Prostate gland (tissue), 2 donors: ENCODE measurements around the gene KCNAB1. TPM values are rescaled to one million over a fixed set of nuclear protein-coding genes. Genes with fewer than 3 reads are reported as not detected.
A peak's percentile ranks its signal among the peaks of the same experiment; 100 is the strongest.

Experiments
- DNase-seq: peaks from one replicate; pipeline ENCODE4 v3.0.0-alpha.2; 2019; ENCODE audit warnings: low spot score
- H3K27ac ChIP-seq, 2 donors: fragments of 200-600 bp; sonication (generic); 2 replicates each; pipeline ENCODE4 v1.5.1; 2017 to 2019
- H3K27me3 ChIP-seq: fragments of 200-600 bp; sonication (generic); replicated peaks from 2 replicates; pipeline ENCODE4 v1.5.1; 2019; ENCODE audit not compliant: insufficient read depth
- H3K36me3 ChIP-seq, 2 donors: fragments of 200-600 bp; sonication (generic); 1 replicate in 1 of 2; 2 replicates in 1 of 2; pipeline versions ENCODE4 v1.5.1 to v1.8.1; 2017 to 2019
- H3K4me1 ChIP-seq: fragments of 200-600 bp; sonication (generic); replicated peaks from 2 replicates; pipeline ENCODE4 v1.5.1; 2019
- H3K4me3 ChIP-seq, 2 donors: fragments of 200-600 bp; sonication (generic); 2 replicates each; pipeline ENCODE4 v1.5.1; 2017 to 2019
- H3K9me3 ChIP-seq: fragments of 200-600 bp; sonication (generic); 2 replicates; pipeline ENCODE4 v1.5.1; 2017
- CTCF ChIP-seq, 4 experiments: fragments of 200-600 bp in 2 of 4; fragments of 450-650 bp in 2 of 4; sonication (generic) in 2 of 4; IDR thresholded peaks; 1 replicate in 3 of 4; 2 replicates in 1 of 4; pipeline ENCODE4 v1.5.1; 2016 to 2019; ENCODE audit warnings: antibody characterized with exemption in 4 of 4, mild to moderate bottlenecking in 2 of 4, moderate library complexity in 2 of 4
- POLR2A ChIP-seq: fragments of 450-650 bp; IDR thresholded peaks from one replicate; pipeline ENCODE4 v1.6.1; 2016; ENCODE audit warnings: antibody characterized with exemption, mild to moderate bottlenecking
- POLR2AphosphoS5 ChIP-seq: sonication (generic); formaldehyde crosslinking; IDR thresholded peaks from one replicate; pipeline ENCODE4 v1.6.1; 2017; ENCODE audit warnings: antibody characterized with exemption
- WGBS: methylation state at CpG from one replicate; pipeline ENCODE4 v1.1.5; 2018; 5-methylcytosine and 5-hydroxymethylcytosine counted together
- intact Hi-C: fragments of 100-400 bp; cut with DNase I; formaldehyde crosslinking; loops from one replicate; pipeline ENCODE4 v1.14.2; 2022
- total RNA-seq, 2 donors: library from RNA; depleted of rRNA; stranded (reverse); fragments of >200 nt; gene quantifications; one replicate each; pipeline ENCODE4 v1.1.0, GENCODE V29; 2016

KCNAB1 gene
- total RNA-seq, 2 donors from 2014 or later = 5.2 to 9.5 TPM

GRCh38 chr3:156513619-156514018, 393.2 kb downstream of the KCNAB1 start:
- H3K27ac ChIP-seq = no peak overlapping the region
- 34% methylated on average over 5 of the region's 5 CpGs for WGBS
- H3K36me3 ChIP-seq = no peaks in the 10 kb centered on the region
- intact Hi-C loops = loop anchor here (5.0 kb wide), 1 partner anchor 471 kb away; no protein-coding TSS in a partner anchor
- no peaks in the 10 kb centered on the region for H3K9me3 ChIP-seq
- H3K27me3 ChIP-seq = no peaks in the 10 kb centered on the region
- no peak overlapping the region for H3K4me3 ChIP-seq
- TF ChIP-seq POLR2AphosphoS5 = peak; percentile 48
- TF ChIP-seq CTCF (IDR thresholded peaks at IDR 0.05) = no peak
- TF ChIP-seq POLR2A = no peak
- peak; percentile 24 for DNase-seq
- H3K4me1 ChIP-seq = no peaks in the 10 kb centered on the region

DNA sequence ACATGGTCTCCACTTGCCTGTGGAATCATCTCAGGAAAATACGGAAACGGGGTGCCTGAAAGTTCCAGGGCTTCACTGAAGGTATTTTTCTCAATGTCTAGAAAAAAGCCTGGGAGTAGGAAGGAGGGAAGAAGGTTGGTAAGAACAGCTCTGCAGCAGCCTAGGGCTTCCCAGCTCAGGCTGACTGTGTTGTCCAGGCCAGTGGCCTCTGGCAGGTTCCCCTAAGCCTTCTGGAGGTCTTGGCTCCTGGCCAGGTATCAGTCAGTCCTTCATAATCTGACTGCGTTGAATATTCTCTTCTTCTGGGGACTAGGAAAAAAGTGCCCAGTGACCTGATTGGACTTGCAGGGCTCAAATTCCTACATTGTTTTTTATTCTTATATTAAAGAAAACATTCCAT, 395.9 kb downstream of the KCNAB1 start:
- WGBS = 74% methylated on average over 3 of the region's 3 CpGs
- intact Hi-C loops = no loop called here
- Histone ChIP-seq H3K9me3 (no peaks in the 10 kb centered on the region), H3K36me3 (no peaks in the 10 kb centered on the region), H3K27me3 (no peaks in the 10 kb centered on the region), H3K27ac (no peak overlapping the region), H3K4me3 (no peak overlapping the region), H3K4me1 (no peaks in the 10 kb centered on the region)
- TF ChIP-seq POLR2A (no peak), CTCF (IDR thresholded peaks at IDR 0.05) (no peak), POLR2AphosphoS5 (no peak)
- no peak for DNase-seq

DNA sequence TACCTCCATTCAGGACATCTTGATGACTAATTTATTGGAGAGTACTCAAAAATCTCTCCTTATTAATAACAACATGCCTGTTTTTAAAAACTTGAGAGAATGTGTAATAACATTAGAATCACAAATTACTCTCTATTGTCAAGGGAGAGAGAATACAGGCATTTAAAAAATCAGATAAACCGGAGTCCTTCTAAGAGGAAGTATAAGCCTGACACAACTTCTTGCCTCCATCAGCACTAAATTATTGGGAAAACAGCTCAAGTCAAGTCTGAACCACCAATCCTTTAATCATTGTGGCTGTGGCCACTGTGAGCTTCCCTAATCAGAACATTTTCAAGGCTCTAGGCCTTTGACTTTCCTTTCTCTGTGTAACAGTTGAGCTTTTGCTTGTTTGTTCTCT, 396.6 kb downstream of the KCNAB1 start:
- no peak for DNase-seq
- intact Hi-C loops = no loop called here
- Histone ChIP-seq H3K27ac (no peak overlapping the region), H3K4me1 (no peaks in the 10 kb centered on the region), H3K9me3 (no peaks in the 10 kb centered on the region), H3K4me3 (no peak overlapping the region), H3K36me3 (no peaks in the 10 kb centered on the region), H3K27me3 (no peaks in the 10 kb centered on the region)
- 59% methylated on average over 1 of the region's 1 CpG for WGBS
- TF ChIP-seq POLR2A = no peak
- no peak for TF ChIP-seq CTCF (IDR thresholded peaks at IDR 0.05)
- no peak for TF ChIP-seq POLR2AphosphoS5

- Histone ChIP-seq H3K27me3 (no peaks in the 10 kb centered on the region), H3K4me3 (no peak overlapping the region), H3K4me1 (no peaks in the 10 kb centered on the region), H3K9me3 (no peaks in the 10 kb centered on the region), H3K36me3 (no peaks in the 10 kb centered on the region), H3K27ac (no peak overlapping the region)
- TF ChIP-seq POLR2AphosphoS5 (no peak), CTCF (IDR thresholded peaks at IDR 0.05) (no peak), POLR2A (no peak)
- DNase-seq = no peak
- intact Hi-C loops = no loop called here
Observed at GRCh38 chr3:156518726-156519125, 398.3 kb downstream of the KCNAB1 start.

DNA sequence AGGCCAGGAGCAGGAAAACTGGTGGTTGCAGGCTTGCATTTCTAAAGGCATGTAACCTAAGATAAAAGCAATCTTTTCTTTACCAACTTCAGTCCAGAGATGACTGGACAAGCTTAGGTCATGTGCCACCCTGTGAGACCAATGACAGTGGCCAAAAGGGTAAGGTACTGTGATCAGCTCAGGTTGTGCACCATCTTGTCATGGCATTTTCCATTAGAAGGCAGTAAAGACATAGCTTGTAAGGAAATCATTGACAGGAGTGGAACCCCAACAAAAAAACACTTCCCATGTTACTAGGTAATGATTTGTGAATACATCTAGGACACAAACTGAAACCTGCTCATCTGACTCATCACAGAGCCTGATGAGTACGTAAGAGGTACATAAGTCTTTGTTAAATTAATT, 399.4 kb downstream of the KCNAB1 start:
- Histone ChIP-seq H3K27ac (no peak overlapping the region), H3K27me3 (no peaks in the 10 kb centered on the region), H3K4me1 (no peaks in the 10 kb centered on the region), H3K36me3 (no peaks in the 10 kb centered on the region), H3K4me3 (no peak overlapping the region), H3K9me3 (no peaks in the 10 kb centered on the region)
- DNase-seq = no peak
- WGBS = 86% methylated on average over 1 of the region's 1 CpG
- TF ChIP-seq POLR2A = no peak
- intact Hi-C loops = no loop called here
